IMR-90 (cell line): ENCODE data around the gene PTPRN2.

ENCODE experiments used
- BHLHE40 ChIP-seq: fragments of 150-350 bp; IDR thresholded peaks from 2 replicates; pipeline ENCODE4 v1.6.1; 2016; ENCODE audit warnings: mild to moderate bottlenecking, low read depth, low read length
- CHD1 ChIP-seq: IDR thresholded peaks from 2 replicates; pipeline ENCODE4 v1.6.1; 2012; ENCODE audit warnings: low read depth, low read length, improper control_type of control experiment
- MAFK ChIP-seq: IDR thresholded peaks from 2 replicates; pipeline ENCODE4 v1.6.1; 2012; ENCODE audit warnings: low read depth, low read length, improper control_type of control experiment
- MAZ ChIP-seq: IDR thresholded peaks from 2 replicates; pipeline ENCODE4 v1.6.1; 2012; ENCODE audit warnings: low read depth, mild to moderate bottlenecking, low read length, improper control_type of control experiment, moderate library complexity, borderline replicate concordance
- NFE2L2 ChIP-seq: fragments of 150-350 bp; IDR thresholded peaks from 2 replicates; pipeline ENCODE4 v1.6.1; 2016; ENCODE audit warnings: low read depth, mild to moderate bottlenecking, low read length
- POLR2A ChIP-seq: IDR thresholded peaks from 2 replicates; pipeline ENCODE4 v1.6.1; 2012; ENCODE audit warnings: mild to moderate bottlenecking, low read depth, low read length
- RAD21 ChIP-seq: IDR thresholded peaks from 2 replicates; pipeline ENCODE4 v1.6.1; 2012; ENCODE audit warnings: low read length, improper control_type of control experiment
- RFX5 ChIP-seq: IDR thresholded peaks from 2 replicates; pipeline ENCODE4 v1.8.0; 2012; ENCODE audit warnings: low read depth, mild to moderate bottlenecking, low read length, moderate library complexity
- SMC3 ChIP-seq: fragments of 150-350 bp; IDR thresholded peaks from 2 replicates; pipeline ENCODE4 v1.6.1; 2016; ENCODE audit warnings: low read depth, mild to moderate bottlenecking, antibody characterized with exemption, low read length, moderate library complexity
- TF ChIP-seq, protein P1 (sequence below): conservative IDR thresholded peaks from 2 replicates; pipeline ENCODE4 v1.5.1; 2012; ENCODE audit warnings: mild to moderate bottlenecking, low read depth, low read length, improper control_type of control experiment
- TF ChIP-seq, protein P2 (sequence below): fragments of 150-350 bp; IDR thresholded peaks from 2 replicates; pipeline ENCODE4 v1.6.1; 2016; ENCODE audit warnings: low read depth, mild to moderate bottlenecking, low read length, moderate library complexity, borderline replicate concordance

- TF ChIP-seq POLR2A: no peak
- TF ChIP-seq, protein P1, sequence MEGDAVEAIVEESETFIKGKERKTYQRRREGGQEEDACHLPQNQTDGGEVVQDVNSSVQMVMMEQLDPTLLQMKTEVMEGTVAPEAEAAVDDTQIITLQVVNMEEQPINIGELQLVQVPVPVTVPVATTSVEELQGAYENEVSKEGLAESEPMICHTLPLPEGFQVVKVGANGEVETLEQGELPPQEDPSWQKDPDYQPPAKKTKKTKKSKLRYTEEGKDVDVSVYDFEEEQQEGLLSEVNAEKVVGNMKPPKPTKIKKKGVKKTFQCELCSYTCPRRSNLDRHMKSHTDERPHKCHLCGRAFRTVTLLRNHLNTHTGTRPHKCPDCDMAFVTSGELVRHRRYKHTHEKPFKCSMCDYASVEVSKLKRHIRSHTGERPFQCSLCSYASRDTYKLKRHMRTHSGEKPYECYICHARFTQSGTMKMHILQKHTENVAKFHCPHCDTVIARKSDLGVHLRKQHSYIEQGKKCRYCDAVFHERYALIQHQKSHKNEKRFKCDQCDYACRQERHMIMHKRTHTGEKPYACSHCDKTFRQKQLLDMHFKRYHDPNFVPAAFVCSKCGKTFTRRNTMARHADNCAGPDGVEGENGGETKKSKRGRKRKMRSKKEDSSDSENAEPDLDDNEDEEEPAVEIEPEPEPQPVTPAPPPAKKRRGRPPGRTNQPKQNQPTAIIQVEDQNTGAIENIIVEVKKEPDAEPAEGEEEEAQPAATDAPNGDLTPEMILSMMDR: no peak
- TF ChIP-seq RAD21: no peak
- TF ChIP-seq, protein P2, sequence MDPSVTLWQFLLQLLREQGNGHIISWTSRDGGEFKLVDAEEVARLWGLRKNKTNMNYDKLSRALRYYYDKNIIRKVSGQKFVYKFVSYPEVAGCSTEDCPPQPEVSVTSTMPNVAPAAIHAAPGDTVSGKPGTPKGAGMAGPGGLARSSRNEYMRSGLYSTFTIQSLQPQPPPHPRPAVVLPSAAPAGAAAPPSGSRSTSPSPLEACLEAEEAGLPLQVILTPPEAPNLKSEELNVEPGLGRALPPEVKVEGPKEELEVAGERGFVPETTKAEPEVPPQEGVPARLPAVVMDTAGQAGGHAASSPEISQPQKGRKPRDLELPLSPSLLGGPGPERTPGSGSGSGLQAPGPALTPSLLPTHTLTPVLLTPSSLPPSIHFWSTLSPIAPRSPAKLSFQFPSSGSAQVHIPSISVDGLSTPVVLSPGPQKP: no peak
- no peak for TF ChIP-seq CHD1
- TF ChIP-seq MAFK: no peak
- no peak for TF ChIP-seq MAZ
- TF ChIP-seq BHLHE40: no peak
- TF ChIP-seq SMC3: no peak
- TF ChIP-seq RFX5: no peak
- TF ChIP-seq NFE2L2: no peak
These were observed 596.3 kb downstream of the PTPRN2 start for GRCh38 chr7:157991351-157991750.
